B cell (primary cell): ENCODE results near the gene FHDC1. TPM values are rescaled to one million over a fixed set of nuclear protein-coding genes. Genes with fewer than 3 reads are reported as not detected.

Experiments used
- ATAC-seq: fragments of 200-7000 bp; cut with Tn5 transposase; one replicate; pipeline ENCODE4 v1.10.0; 2021; ENCODE audit warnings: low read depth, mild to moderate bottlenecking, moderate number of reproducible peaks, moderate library complexity
- CTCF ChIA-PET: fragments of 350-600 bp; sonication (Branson Sonifier 250); formaldehyde crosslinking; loops from one replicate; lab custom pipeline; 2021; ENCODE audit warnings: antibody characterized with exemption, inconsistent platforms; lab: Charles Lee
- POLR2A ChIA-PET: fragments of 350-600 bp; sonication (Branson Sonifier 250); formaldehyde crosslinking; loops from one replicate; lab custom pipeline; 2021; ENCODE audit warnings: antibody characterized with exemption; lab: Charles Lee
- DNase-seq: peaks from one replicate; pipeline ENCODE4 v3.0.0; 2013
- H2AFZ ChIP-seq: 2 replicates; pipeline ENCODE4 v1.6.1; 2012; ENCODE audit warnings: mild to moderate bottlenecking, low read depth, low read length; ENCODE audit not compliant: insufficient read depth, poor library complexity, severe bottlenecking
- H3K27ac ChIP-seq, 2 donors: 1 replicate in 1 of 2; 2 replicates in 1 of 2; pipeline ENCODE4 v1.5.1; 2012 to 2013; ENCODE audit warnings: low read length in 2 of 2, mild to moderate bottlenecking in 2 of 2, moderate library complexity in 1 of 2
- H3K27me3 ChIP-seq, 4 experiments: fragments of 200-600 bp in 1 of 4; sonication (generic) in 1 of 4; replicated peaks in 1 of 4; 1 replicate in 2 of 4; 2 replicates in 2 of 4; pipeline versions ENCODE4 v1.6.1 to v1.7.0; 2013 to 2016; ENCODE audit warnings: low read length in 3 of 4, mild to moderate bottlenecking in 2 of 4, mixed read lengths in 1 of 4, moderate library complexity in 1 of 4; ENCODE audit not compliant: insufficient read depth in 4 of 4, control insufficient read depth in 3 of 4; ENCODE audit errors: control extremely low read depth in 1 of 4
- H3K36me3 ChIP-seq, 2 experiments: replicated peaks in 1 of 2; 1 replicate in 1 of 2; 2 replicates in 1 of 2; pipeline versions ENCODE4 v1.6.1 to v1.7.1; 2013; ENCODE audit warnings: low read length in 1 of 2; ENCODE audit not compliant: insufficient read depth in 2 of 2, control insufficient read depth in 1 of 2; ENCODE audit errors: control extremely low read depth in 1 of 2, extremely low read depth in 1 of 2
- H3K4me1 ChIP-seq, 2 donors: fragments of 200-600 bp in 1 of 2; sonication (generic) in 1 of 2; 1 replicate in 1 of 2; 2 replicates in 1 of 2; pipeline versions ENCODE4 v1.5.1 to v1.6.1; 2013 to 2017; ENCODE audit warnings: low read length in 2 of 2; ENCODE audit not compliant: control insufficient read depth in 2 of 2, insufficient read depth in 2 of 2
- H3K4me2 ChIP-seq: replicated peaks from 2 replicates; pipeline ENCODE3; 2012; ENCODE audit warnings: mild to moderate bottlenecking, low read depth, low read length; ENCODE audit not compliant: poor library complexity, severe bottlenecking
- H3K4me3 ChIP-seq, 5 experiments: fragments of 200-600 bp in 1 of 5; sonication (generic) in 1 of 5; 1 replicate in 3 of 5; 2 replicates in 2 of 5; pipeline versions ENCODE4 v1.5.1 to v1.7.0; 2011 to 2016; ENCODE audit warnings: low read length in 4 of 5, mild to moderate bottlenecking in 4 of 5, low read depth in 2 of 5, control low read depth in 1 of 5, moderate library complexity in 1 of 5; ENCODE audit not compliant: insufficient read depth in 1 of 5; ENCODE audit errors: control extremely low read depth in 1 of 5, extremely low read depth in 1 of 5
- H3K79me2 ChIP-seq: fragments of 200-600 bp; sonication (generic); one replicate; pipeline ENCODE4 v1.6.0; 2016; ENCODE audit warnings: low read length; ENCODE audit not compliant: control insufficient read depth, insufficient read depth
- H3K9ac ChIP-seq: fragments of 200-600 bp; sonication (generic); 2 replicates; pipeline ENCODE4 v1.6.1; 2017; ENCODE audit warnings: mild to moderate bottlenecking, low read length, moderate library complexity
- H3K9me3 ChIP-seq, 3 donors: one replicate each; pipeline versions ENCODE4 v1.6.1 to v1.7.1; 2013; ENCODE audit warnings: low read length in 2 of 3; ENCODE audit not compliant: control insufficient read depth in 2 of 3, insufficient read depth in 1 of 3; ENCODE audit errors: control extremely low read depth in 1 of 3
- H4K20me1 ChIP-seq: 2 replicates; pipeline ENCODE4 v1.6.0; 2012; ENCODE audit warnings: mild to moderate bottlenecking, low read length; ENCODE audit not compliant: insufficient read depth, control insufficient read depth, poor library complexity, severe bottlenecking
- H3K27ac Mint-ChIP-seq: one replicate; pipeline ENCODE4 v1.8.0; 2021; ENCODE audit warnings: mixed read lengths
- H3K27me3 Mint-ChIP-seq: one replicate; pipeline ENCODE4 v1.8.0; 2021; ENCODE audit warnings: mixed read lengths
- H3K4me1 Mint-ChIP-seq: one replicate; pipeline ENCODE4 v1.8.0; 2021; ENCODE audit warnings: mixed read lengths
- H3K4me3 Mint-ChIP-seq: one replicate; pipeline ENCODE4 v1.8.0; 2021; ENCODE audit warnings: mixed read lengths
- H3K9me3 Mint-ChIP-seq: one replicate; pipeline ENCODE4 v1.8.0; 2022; ENCODE audit warnings: mixed read lengths; ENCODE audit not compliant: insufficient read depth
- EZH2 ChIP-seq: IDR thresholded peaks from 2 replicates; pipeline ENCODE4 v1.6.1; 2012; ENCODE audit warnings: borderline replicate concordance, low read depth, mild to moderate bottlenecking, moderate library complexity, low read length; ENCODE audit not compliant: insufficient read depth, poor library complexity, severe bottlenecking
- WGBS: methylation state at CpG from one replicate; pipeline ENCODE4 v1.1.5; 2013; ENCODE audit warnings: missing lambda C conversion rate; ENCODE audit not compliant: insufficient coverage; 5-methylcytosine and 5-hydroxymethylcytosine counted together
- intact Hi-C: fragments of 100-400 bp; cut with micrococcal nuclease; formaldehyde crosslinking; loops from one replicate; pipeline ENCODE4 v1.10.0; 2022
- polyA plus RNA-seq: library from polyadenylated mRNA; depleted of rRNA; stranded (reverse); fragments of >200 nt; gene quantifications from 2 replicates; pipeline ENCODE4 v1.2.3, GENCODE V29; 2012
- total RNA-seq, 2 donors: library from RNA; stranded (reverse); fragments of 120-200 nt in 1 of 2; gene quantifications; 1 replicate in 1 of 2; 2 replicates in 1 of 2; pipeline versions ENCODE4 v1.2.3 to v1.2.4, GENCODE V29; 2013 to 2022
- TF ChIP-seq, protein P1 (sequence below): fragments of 200-600 bp; IDR thresholded peaks from one replicate; pipeline ENCODE4 v1.8.0; 2022; ENCODE audit warnings: antibody characterized with exemption, mild to moderate bottlenecking

Gene FHDC1
- total and polyA plus RNA-seq, 2 donors (not counting 1 experiment from before 2014, with no cell fraction given), result 0.13 to 0.57 TPM

DNA sequence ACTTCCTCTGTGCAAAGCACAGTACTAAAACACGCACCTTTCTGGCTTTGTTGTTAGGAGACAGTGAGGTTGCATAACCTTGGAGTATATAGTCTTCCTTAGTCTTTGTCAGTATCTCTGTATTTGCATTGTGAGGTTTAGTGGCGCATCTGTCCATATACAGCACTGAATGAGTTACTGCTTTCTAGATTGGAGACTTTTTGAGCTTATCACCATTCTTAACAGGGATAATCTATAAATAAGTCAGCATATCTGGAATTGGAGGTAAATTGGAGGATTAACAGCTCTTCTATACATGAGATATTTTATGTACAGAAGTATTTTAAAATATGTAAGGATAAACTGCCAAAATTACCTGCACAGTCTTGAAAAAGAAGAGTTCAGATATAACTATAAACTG is 4.3 kb downstream of the FHDC1 start:
- POLR2A ChIA-PET, result no interaction called here
- Histone ChIP-seq H3K4me1 (peaks cover 17 to 20% of the 10 kb centered on the region in 2 donors), H3K4me3 (no peak overlapping the region), H3K27ac (no peak overlapping the region), H3K79me2 (no peaks in the 10 kb centered on the region), H3K9ac (no peak overlapping the region), H2AFZ (no peak overlapping the region), H3K4me2 (no peak overlapping the region), H3K27me3 (peaks cover 0 to 40% (median 20%) of the 10 kb centered on the region in 4 experiments), H3K9me3 (no peaks in the 10 kb centered on the region), H3K36me3 (no peaks in the 10 kb centered on the region), H4K20me1 (no peaks in the 10 kb centered on the region)
- Mint-ChIP-seq H3K27ac (no peak overlapping the region), H3K27me3 (peaks cover 39% of the 10 kb centered on the region), H3K9me3 (no peaks in the 10 kb centered on the region), H3K4me1 (peaks cover 17% of the 10 kb centered on the region), H3K4me3 (no peak overlapping the region)
- CTCF ChIA-PET, result interaction anchor here (1.2 kb wide), 1 partner anchor 188 kb away, joined by 3 read pairs; no protein-coding TSS in a partner anchor
- no CpG with 5 or more reads among the region's 2 CpGs for WGBS
- TF ChIP-seq EZH2, result no peak
- ATAC-seq, result no peak
- intact Hi-C loops, result no loop called here
- no peak for DNase-seq

DNA sequence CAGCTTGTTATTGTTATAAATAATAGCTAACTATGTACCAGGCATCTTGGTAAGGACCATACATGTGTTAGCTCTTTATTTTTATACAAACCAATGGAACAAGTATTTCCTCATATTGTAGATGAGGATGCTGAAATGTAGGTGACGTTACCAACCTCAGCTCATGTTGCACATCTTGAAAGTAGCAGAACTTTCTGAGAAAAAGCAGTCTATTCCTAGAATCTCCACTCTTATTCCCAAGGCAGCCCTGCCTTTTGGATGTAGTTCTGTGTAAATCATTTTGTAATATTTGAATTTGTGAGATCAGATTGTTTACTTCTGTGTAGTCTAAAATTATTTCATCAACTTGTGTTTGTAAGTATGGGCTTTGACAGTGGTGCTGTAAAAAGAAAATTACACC is 5.3 kb downstream of the FHDC1 start:
- no CpG with 5 or more reads among the region's 1 CpG for WGBS
- ChIA-PET CTCF (interaction anchor here (1.2 kb wide), 1 partner anchor 187 kb away, joined by 3 read pairs; no protein-coding TSS in a partner anchor), POLR2A (no interaction called here)
- Histone ChIP-seq H4K20me1 (no peaks in the 10 kb centered on the region), H3K4me1 (peaks cover 12 to 13% of the 10 kb centered on the region in 2 donors), H3K36me3 (no peaks in the 10 kb centered on the region), H3K27me3 (peaks cover 0 to 33% (median 18%) of the 10 kb centered on the region in 4 experiments), H3K4me2 (no peak overlapping the region), H3K9ac (no peak overlapping the region), H3K27ac (no peak overlapping the region), H3K79me2 (no peaks in the 10 kb centered on the region), H2AFZ (no peak overlapping the region), H3K4me3 (no peak overlapping the region), H3K9me3 (no peaks in the 10 kb centered on the region)
- no peaks in the 10 kb centered on the region for H3K9me3 Mint-ChIP-seq
- H3K27ac Mint-ChIP-seq, result no peak overlapping the region
- ATAC-seq, result no peak
- H3K4me3 Mint-ChIP-seq, result no peak overlapping the region
- intact Hi-C loops, result no loop called here
- TF ChIP-seq, protein P1, sequence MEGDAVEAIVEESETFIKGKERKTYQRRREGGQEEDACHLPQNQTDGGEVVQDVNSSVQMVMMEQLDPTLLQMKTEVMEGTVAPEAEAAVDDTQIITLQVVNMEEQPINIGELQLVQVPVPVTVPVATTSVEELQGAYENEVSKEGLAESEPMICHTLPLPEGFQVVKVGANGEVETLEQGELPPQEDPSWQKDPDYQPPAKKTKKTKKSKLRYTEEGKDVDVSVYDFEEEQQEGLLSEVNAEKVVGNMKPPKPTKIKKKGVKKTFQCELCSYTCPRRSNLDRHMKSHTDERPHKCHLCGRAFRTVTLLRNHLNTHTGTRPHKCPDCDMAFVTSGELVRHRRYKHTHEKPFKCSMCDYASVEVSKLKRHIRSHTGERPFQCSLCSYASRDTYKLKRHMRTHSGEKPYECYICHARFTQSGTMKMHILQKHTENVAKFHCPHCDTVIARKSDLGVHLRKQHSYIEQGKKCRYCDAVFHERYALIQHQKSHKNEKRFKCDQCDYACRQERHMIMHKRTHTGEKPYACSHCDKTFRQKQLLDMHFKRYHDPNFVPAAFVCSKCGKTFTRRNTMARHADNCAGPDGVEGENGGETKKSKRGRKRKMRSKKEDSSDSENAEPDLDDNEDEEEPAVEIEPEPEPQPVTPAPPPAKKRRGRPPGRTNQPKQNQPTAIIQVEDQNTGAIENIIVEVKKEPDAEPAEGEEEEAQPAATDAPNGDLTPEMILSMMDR, result no peak
- no peak for TF ChIP-seq EZH2
- peaks cover 12% of the 10 kb centered on the region for H3K4me1 Mint-ChIP-seq
- DNase-seq, result no peak
- peaks cover 36% of the 10 kb centered on the region for H3K27me3 Mint-ChIP-seq
